GM19193 (cell line): Measurements from ENCODE around the gene CDKN3.

Source experiments
- POLR2A ChIP-seq: IDR thresholded peaks from 4 replicates; pipeline ENCODE4 v1.6.1; 2011; ENCODE audit not compliant: insufficient read depth, insufficient read length; ENCODE audit errors: extremely low read depth

CDKN3 gene

DNA sequence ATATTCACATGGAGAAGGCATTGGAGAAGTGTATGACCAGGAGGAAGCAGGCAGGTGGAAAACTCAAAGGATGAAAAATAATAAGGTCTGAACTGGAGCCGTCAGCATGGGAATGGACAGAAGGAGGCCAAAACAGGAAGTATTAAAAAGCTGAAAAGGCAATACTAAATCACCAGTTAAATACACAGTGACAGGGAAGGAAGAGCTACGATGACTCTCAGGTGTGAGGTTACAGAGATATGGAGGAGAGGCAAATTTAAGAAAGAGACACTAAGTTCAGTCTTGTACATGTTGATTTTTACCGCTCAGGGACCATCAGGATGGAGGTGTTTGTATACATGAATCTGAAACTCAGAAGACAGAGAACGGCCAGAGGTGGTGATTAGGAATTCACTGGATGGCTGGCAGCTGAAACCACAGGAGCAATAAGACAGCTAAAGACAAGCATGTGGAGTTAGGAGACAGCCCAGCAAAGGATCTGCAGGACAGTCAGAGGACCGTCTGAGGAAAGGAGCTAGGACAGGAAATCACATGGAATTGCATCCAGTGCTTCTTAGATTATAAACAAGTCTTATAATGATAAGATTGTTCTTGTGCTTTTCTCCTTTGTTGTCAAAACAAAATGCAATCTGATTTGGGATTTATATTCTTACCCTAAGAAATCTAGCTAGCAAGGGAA, 33.9 kb upstream of the CDKN3 start:
- TF ChIP-seq POLR2A = no peak

- TF ChIP-seq POLR2A = no peak
Measured at GRCh38 chr14:54364555-54365415, 32.0 kb upstream of the CDKN3 start.

DNA sequence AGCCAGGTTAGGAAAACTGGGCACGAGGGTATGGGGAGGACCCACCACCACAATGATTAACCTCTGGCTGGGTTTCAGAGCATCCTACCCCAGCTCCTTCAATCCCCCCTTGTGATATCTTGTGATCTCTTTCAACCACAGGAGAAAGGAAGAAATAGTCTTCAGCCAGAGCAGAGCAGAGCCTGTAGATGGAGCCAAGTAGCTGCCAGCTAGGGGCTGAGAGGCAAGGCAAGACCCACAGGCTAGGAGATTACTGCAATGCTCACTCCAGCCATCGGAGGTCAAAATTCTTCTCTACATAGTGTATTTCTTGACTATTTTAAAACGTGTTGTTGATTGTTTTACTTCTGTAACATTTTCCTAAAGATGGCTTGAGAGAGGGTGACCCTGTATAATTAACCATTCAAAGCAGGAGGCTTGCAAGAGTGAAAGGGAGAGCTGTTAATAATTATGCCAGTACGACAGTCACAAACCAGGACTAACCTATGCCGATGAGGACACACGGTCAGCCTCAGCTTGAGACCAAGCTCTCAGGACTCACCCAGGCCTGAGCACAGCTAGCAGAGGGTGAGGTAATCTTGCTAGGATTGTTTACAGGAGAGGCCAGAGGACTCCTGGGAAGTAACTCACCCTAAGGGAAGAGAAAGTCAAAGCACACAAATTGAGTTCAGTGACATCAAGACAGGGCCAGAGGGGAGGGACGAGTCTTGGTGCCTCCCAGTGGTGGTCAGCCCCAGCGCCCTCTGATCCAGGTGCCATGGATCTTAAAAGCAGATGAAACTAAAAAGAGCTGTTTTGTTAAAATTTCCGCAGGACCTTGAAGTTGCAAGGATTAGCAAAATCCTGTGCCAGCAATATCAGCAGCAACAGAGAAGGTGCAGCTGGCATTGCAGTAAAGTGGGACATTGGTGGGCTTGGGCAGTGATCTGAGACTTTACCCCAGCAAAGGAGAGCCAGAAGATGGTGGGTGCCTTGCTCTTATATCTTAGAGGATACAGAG, 29.8 kb upstream of the CDKN3 start:
- TF ChIP-seq POLR2A = no peak

DNA sequence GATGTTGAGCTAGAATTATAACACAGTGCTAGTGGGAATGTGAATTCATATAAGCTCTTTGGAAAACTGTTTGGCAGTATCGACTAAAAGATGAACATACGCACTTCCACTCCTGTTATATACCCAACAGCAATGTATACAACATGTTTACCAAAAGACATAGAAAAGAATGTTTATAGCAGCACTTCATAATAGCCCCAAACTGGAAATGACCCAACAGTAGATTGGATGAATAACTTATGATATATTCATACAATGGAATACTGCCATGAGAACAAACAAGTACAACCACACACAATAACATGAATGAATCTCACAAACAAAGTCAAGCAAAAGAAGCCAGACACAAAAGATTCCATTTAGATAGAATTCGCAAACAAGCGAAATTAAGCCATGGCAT, 28.5 kb upstream of the CDKN3 start:
- no peak for TF ChIP-seq POLR2A

- no peak for TF ChIP-seq POLR2A
Measured at GRCh38 chr14:54369343-54369742, 27.5 kb upstream of the CDKN3 start.

- TF ChIP-seq POLR2A = no peak
Measured at GRCh38 chr14:54370323-54371198, 26.2 kb upstream of the CDKN3 start.

DNA sequence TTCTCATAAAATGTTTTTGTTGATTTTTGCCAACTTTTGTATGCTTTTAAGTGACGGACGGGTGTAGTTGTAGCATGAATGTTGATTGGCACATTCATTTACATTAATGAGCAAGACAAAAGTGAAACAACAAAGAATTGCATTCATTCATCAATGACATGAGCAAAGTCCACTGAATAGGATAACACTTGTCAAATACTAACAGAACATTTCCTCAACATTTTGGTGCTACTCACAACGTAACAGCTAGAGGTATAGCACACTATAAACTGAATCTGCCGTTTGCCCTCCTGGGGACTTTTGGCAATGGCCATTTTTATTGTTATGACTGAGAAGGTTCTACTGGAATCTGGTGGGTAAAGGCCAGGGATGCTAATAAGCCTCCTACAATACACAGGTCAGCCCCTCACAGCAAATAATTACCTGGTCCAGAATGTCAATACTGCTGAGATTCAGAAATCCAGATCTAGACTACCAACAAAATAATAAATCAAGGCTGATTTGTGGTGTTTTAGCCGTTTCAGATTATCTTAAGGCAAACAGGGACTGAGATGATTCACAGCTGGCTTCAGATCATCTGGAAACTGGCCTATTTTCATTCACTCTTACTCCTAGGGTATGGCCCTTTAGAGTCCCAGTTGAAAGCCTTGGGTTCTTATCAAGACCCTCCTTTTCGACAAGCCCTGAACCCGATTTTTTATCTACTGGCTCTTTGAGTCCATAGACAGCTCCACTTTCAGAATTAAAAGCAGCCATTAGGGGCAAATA, 22.5 kb upstream of the CDKN3 start:
- TF ChIP-seq POLR2A = no peak

DNA sequence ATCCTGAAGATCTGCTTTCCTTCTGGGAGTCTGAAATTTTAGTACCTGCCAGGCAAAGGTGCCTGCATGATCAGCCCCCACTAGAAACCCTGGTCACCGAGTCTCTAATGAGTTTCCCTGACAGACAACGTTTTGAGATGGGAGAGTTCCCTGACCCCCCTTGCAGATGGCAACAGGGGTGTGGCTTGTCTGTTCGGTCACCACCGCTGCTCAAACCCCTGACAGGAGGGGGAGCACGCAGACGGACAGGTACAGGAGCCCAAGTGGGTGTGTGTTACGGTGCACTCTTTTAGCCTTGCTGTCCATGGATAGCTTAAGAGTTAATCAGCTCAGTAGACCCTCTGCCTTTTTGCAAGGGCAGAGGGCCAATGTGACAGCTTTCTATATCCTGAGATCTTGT, 19.3 kb upstream of the CDKN3 start:
- TF ChIP-seq POLR2A = no peak

GRCh38 chr14:54381821-54382220, 15.0 kb upstream of the CDKN3 start:
- no peak for TF ChIP-seq POLR2A

DNA sequence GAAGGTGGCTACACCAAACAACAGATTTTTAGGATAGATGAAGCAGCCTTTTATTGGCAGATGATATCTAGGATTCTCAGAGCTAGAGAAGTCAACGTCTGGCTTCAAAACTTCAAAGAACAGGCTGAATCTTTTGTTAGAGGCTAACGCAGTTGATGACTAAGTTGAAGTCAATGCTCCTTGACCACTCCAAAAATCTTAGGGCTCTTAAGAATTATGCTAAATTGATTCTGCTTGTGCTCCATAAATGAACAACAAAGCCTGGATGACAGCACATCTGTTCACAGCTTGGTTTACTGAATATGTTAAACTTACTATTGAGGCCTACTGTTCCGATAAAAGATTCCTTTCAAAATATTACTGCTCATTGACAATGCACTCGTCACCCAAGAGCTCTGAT, 13.0 kb upstream of the CDKN3 start:
- TF ChIP-seq POLR2A = no peak

DNA sequence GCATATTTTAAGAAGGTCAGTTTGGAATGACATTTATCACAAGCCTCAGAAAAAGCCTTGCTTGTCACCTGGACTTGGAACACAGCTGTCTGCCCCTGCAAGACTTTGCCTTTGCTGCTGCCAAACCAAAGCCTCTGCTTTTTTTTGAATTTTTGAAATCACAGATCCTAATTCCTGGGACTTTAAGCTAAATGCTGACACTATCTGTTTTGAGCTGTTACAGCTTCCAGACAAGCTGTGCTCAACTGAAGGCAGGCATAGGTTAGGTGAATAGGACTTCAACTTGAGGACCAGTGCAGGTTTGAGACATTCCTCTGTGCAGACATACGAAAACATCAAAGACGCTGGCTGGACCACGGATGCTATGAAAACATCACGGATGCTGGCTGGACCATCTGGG, 11.3 kb upstream of the CDKN3 start:
- no peak for TF ChIP-seq POLR2A

- no peak for TF ChIP-seq POLR2A
Measured at GRCh38 chr14:54387328-54387727, 9.5 kb upstream of the CDKN3 start.

DNA sequence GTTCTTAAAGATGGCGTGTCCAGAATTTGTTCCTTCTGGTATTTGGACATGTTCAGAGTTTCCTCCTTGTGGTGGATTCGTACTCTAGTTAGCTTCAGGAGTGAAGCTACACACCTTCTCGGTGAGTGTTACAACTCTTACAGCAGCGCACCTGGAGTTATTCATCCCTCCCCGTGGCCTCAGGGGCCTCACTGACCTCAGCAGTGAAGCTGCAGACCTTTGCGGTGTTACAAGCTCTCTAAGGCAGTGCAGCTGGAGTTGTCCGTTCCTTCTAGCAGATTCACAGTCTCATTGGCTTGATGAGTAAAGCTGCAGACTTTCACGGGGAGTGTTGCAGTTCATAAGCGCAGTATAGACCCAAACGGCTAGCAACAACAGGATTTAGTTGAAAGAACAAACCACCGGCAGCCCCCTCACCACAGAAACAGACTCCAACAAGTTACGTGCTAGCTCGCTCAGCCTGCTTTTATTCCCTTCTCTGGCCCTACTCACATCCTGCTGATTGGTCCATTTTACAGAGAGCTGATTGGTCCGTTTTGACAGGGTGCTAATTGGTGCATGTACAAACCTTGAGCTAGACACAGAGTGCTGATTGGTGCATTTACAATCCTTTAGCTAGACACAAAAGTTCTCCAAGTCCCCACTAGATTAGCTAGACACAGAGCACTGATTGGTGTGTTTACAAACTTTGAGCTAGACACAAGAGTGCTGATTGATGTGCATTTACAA, 4.5 kb upstream of the CDKN3 start:
- no peak for TF ChIP-seq POLR2A

- TF ChIP-seq POLR2A = no peak
Measured at GRCh38 chr14:54394596-54394995, 2.2 kb upstream of the CDKN3 start.
